A673 (cell line): ENCODE data around the gene FBXO15. TPM values are rescaled to one million over a fixed set of nuclear protein-coding genes. Genes with fewer than 3 reads are reported as not detected.

Source experiments
- BruUV-seq: library from RNA; stranded (reverse); fragments of 400-500 nt; replicated peaks from 2 replicates; lab custom pipeline; 2021; lab: Mats Ljungman, UMichigan
- CTCF ChIA-PET: fragments of 300-600 bp; sonication (Branson Sonifier 250); formaldehyde crosslinking; loops from one replicate; lab custom pipeline; 2022; ENCODE audit warnings: antibody characterized with exemption; lab: Charles Lee
- POLR2A ChIA-PET: fragments of 300-600 bp; sonication (Branson Sonifier 250); formaldehyde crosslinking; loops from one replicate; lab custom pipeline; 2022; ENCODE audit warnings: antibody characterized with exemption; ENCODE audit not compliant: low non-redundant PET; lab: Charles Lee
- DNase-seq: peaks from one replicate; pipeline ENCODE4 v3.0.0-alpha.2; 2015; ENCODE audit warnings: low spot score
- H3K27ac ChIP-seq: fragments of 200-600 bp; sonication (generic); 2 replicates; pipeline ENCODE4 v1.5.1; 2016; ENCODE audit warnings: mixed run types, low read depth, mild to moderate bottlenecking, mixed read lengths, antibody characterized with exemption, low read length; ENCODE audit not compliant: poor library complexity, severe bottlenecking
- H3K27me3 ChIP-seq: fragments of 200-600 bp; sonication (generic); replicated peaks from 2 replicates; pipeline ENCODE4 v1.6.1; 2017; ENCODE audit warnings: mixed run types, low read depth, mild to moderate bottlenecking, mixed read lengths, antibody characterized with exemption, low read length; ENCODE audit not compliant: insufficient read depth, poor library complexity
- H3K36me3 ChIP-seq: fragments of 200-600 bp; sonication (generic); 2 replicates; pipeline ENCODE4 v1.6.1; 2016; ENCODE audit warnings: mixed run types, mild to moderate bottlenecking, mixed read lengths, antibody characterized with exemption, low read length; ENCODE audit not compliant: insufficient read depth, poor library complexity, severe bottlenecking
- H3K4me1 ChIP-seq: fragments of 200-600 bp; sonication (generic); 2 replicates; pipeline ENCODE4 v1.6.1; 2017; ENCODE audit warnings: mixed run types, mild to moderate bottlenecking, mixed read lengths, antibody characterized with exemption, low read length; ENCODE audit not compliant: insufficient read depth, poor library complexity, severe bottlenecking
- H3K4me3 ChIP-seq: fragments of 200-600 bp; sonication (generic); 2 replicates; pipeline ENCODE4 v1.5.1; 2016; ENCODE audit warnings: low read depth, mixed run types, mild to moderate bottlenecking, mixed read lengths, low read length; ENCODE audit not compliant: poor library complexity, severe bottlenecking
- H3K9me3 ChIP-seq: fragments of 200-600 bp; sonication (generic); 2 replicates; pipeline ENCODE4 v1.6.1; 2016; ENCODE audit warnings: mixed run types, low read depth, mild to moderate bottlenecking, mixed read lengths, antibody characterized with exemption, low read length; ENCODE audit not compliant: poor library complexity, severe bottlenecking
- EZH2 ChIP-seq: fragments of 200-600 bp; sonication (generic); IDR thresholded peaks from 2 replicates; pipeline ENCODE4 v1.6.1; 2017; ENCODE audit warnings: borderline replicate concordance, low read depth, mild to moderate bottlenecking, mixed read lengths, antibody characterized with exemption, low read length; ENCODE audit not compliant: poor library complexity, severe bottlenecking
- intact Hi-C: fragments of 100-400 bp; cut with micrococcal nuclease; formaldehyde crosslinking; loops from one replicate; pipeline ENCODE4 v1.10.0; 2022; ENCODE audit not compliant: unreplicated experiment
- total RNA-seq: library from RNA; stranded (reverse); gene quantifications from 2 replicates; pipeline ENCODE4 v1.2.3, GENCODE V29; 2021
- TF ChIP-seq, protein P1 (sequence below): fragments of 300-800, 200-600 bp; sonication (generic); conservative IDR thresholded peaks from 2 replicates; pipeline ENCODE4 v1.5.1; 2017; ENCODE audit warnings: low read depth, mild to moderate bottlenecking, antibody characterized with exemption, low read length, moderate library complexity, mixed read lengths

Gene FBXO15
- total RNA-seq, 1 experiment from 2014 or later = 2.4 TPM

DNA sequence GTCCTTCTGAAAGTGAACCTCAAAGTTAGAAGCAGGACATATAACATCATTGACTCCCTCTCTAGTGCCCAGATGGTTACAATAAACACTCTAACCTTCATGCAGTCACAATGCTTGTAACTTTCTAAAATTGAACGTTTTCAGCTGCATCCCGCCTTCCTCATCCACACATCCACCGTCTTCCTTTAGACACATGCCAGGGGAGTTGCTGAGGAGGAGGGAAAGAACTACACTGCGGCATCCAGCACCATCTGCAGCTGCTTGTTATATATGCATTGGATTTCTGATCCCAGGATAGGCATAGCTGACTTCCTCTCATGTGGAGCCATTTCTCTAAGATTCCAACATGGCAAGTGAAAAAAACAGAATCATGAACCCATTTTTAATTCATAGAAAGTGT, 96.8 kb downstream of the FBXO15 start:
- POLR2A ChIA-PET = no interaction called here
- Histone ChIP-seq H3K27ac (no peak overlapping the region), H3K9me3 (no peaks in the 10 kb centered on the region), H3K4me3 (no peak overlapping the region), H3K4me1 (no peaks in the 10 kb centered on the region), H3K27me3 (no peaks in the 10 kb centered on the region), H3K36me3 (no peaks in the 10 kb centered on the region)
- intact Hi-C loops = no loop called here
- no TSS peak for BruUV-seq
- CTCF ChIA-PET = no interaction called here
- no peak for TF ChIP-seq EZH2
- TF ChIP-seq, protein P1, sequence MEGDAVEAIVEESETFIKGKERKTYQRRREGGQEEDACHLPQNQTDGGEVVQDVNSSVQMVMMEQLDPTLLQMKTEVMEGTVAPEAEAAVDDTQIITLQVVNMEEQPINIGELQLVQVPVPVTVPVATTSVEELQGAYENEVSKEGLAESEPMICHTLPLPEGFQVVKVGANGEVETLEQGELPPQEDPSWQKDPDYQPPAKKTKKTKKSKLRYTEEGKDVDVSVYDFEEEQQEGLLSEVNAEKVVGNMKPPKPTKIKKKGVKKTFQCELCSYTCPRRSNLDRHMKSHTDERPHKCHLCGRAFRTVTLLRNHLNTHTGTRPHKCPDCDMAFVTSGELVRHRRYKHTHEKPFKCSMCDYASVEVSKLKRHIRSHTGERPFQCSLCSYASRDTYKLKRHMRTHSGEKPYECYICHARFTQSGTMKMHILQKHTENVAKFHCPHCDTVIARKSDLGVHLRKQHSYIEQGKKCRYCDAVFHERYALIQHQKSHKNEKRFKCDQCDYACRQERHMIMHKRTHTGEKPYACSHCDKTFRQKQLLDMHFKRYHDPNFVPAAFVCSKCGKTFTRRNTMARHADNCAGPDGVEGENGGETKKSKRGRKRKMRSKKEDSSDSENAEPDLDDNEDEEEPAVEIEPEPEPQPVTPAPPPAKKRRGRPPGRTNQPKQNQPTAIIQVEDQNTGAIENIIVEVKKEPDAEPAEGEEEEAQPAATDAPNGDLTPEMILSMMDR = no peak
- DNase-seq = no peak

DNA sequence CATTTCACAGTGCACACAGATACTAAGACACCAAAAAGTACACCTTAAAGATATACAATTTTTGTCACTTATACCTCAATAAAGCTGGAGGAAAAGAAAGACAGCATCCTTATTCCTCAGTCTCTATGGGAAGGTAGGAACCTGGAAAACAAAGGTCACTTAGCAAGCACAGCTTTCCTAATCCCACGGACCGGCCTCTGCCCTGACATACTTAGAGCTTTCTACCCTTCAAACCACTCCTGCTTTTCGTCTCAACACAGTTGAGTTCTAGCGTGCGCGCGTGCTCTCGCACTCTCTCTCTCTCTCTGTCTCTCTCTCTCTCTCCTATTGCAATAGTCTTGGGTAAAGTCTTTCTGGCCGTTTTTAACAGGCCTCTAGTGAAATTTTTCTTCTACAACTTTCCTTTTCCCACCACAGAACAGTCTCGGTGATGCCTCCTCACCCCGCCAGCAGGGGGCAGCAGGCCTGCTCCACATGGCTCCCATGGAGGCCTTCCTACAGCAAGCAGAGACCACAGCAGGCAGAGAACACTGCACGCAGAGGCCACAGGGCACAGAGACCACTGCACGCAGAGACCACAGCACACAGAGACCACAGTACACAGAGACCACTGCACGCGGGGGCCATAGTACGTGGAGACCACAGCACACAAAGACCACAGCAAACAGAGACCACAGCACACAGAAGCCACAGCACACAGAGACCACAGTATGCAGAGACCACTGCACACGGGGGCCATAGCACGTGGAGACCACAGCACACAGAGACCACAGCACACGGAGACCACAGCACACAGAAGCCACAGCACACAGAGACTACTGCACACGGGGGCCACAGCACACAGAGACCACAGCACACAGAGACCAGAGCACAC, 106.9 kb downstream of the FBXO15 start:
- TF ChIP-seq EZH2 = no peak
- TF ChIP-seq, protein P1 = peak; percentile 80
- H3K36me3 ChIP-seq = no peaks in the 10 kb centered on the region
- no peaks in the 10 kb centered on the region for H3K4me1 ChIP-seq
- CTCF ChIA-PET = no interaction called here
- BruUV-seq = no TSS peak
- no peak overlapping the region for H3K27ac ChIP-seq
- DNase-seq = peak; percentile 60
- H3K4me3 ChIP-seq = no peak overlapping the region
- no peaks in the 10 kb centered on the region for H3K9me3 ChIP-seq
- intact Hi-C loops = loop anchor here (2.0 to 5.0 kb wide), 2 partner anchors 77 to 302 kb away; no protein-coding TSS in a partner anchor
- no peaks in the 10 kb centered on the region for H3K27me3 ChIP-seq
- POLR2A ChIA-PET = no interaction called here

DNA sequence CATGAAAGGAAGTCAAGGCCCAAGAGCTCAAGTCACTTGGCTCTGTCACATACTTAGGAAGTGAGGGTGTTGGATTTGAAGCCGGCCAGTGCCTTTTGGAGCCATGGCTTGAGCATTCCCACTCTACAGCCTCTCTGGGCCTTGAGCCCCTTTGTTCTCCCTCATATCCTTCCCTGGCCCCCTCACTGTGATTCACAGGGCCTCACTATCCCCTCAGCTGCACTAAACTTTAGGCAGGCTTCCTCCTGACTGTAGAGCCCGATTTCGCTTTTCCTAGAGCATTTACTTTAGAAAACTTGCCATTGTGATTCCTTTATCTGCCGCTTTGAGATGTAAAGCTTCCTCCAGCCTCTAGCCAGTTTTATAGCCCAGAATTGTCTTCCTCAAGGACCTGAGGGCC, 107.6 kb downstream of the FBXO15 start:
- Histone ChIP-seq H3K36me3 (no peaks in the 10 kb centered on the region), H3K4me3 (no peak overlapping the region), H3K27ac (no peak overlapping the region), H3K4me1 (no peaks in the 10 kb centered on the region), H3K27me3 (no peaks in the 10 kb centered on the region), H3K9me3 (no peaks in the 10 kb centered on the region)
- ChIA-PET CTCF (no interaction called here), POLR2A (no interaction called here)
- TF ChIP-seq, protein P1 = no peak
- no peak for TF ChIP-seq EZH2
- DNase-seq = no peak
- intact Hi-C loops = loop anchor here (2.0 to 5.0 kb wide), 2 partner anchors 77 to 303 kb away; no protein-coding TSS in a partner anchor
- BruUV-seq = no TSS peak
